SH-SY5Y (cell line): ENCODE data around the gene CDK18.

Experiments
- GATA2 ChIP-seq: IDR thresholded peaks from 2 replicates; pipeline ENCODE4 v1.6.1; 2011; ENCODE audit warnings: mild to moderate bottlenecking, low read depth, low read length
- GATA3 ChIP-seq: IDR thresholded peaks from 2 replicates; pipeline ENCODE4 v1.6.1; 2011; ENCODE audit warnings: low read depth, mild to moderate bottlenecking, low read length, moderate library complexity

The CDK18 gene

GRCh38 chr1:205492201-205492667 is 12.2 kb upstream of the CDK18 start:
- TF ChIP-seq GATA3 (no peak), GATA2 (no peak)

GRCh38 chr1:205492774-205493173 is 11.7 kb upstream of the CDK18 start:
- TF ChIP-seq GATA3 (no peak), GATA2 (no peak)

- TF ChIP-seq GATA2: 0 out of 2 replicates have a peak, but pooled peaks have one; percentile 7
- TF ChIP-seq GATA3: no peak
These were observed 11.0 kb upstream of the CDK18 start for GRCh38 chr1:205493241-205494085.

GRCh38 chr1:205494115-205494514 is 10.4 kb upstream of the CDK18 start:
- no peak for TF ChIP-seq GATA2
- no peak for TF ChIP-seq GATA3

- TF ChIP-seq GATA2: no peak
- no peak for TF ChIP-seq GATA3
These were observed 9.1 kb upstream of the CDK18 start for GRCh38 chr1:205495237-205495823.

GRCh38 chr1:205496661-205497060 is 7.8 kb upstream of the CDK18 start:
- TF ChIP-seq GATA3 (no peak), GATA2 (no peak)

- TF ChIP-seq GATA2 (no peak), GATA3 (no peak)
These were observed 7.1 kb upstream of the CDK18 start for GRCh38 chr1:205497351-205497750.

GRCh38 chr1:205499789-205500188 is 4.7 kb upstream of the CDK18 start:
- no peak for TF ChIP-seq GATA2

- TF ChIP-seq GATA3 (no peak), GATA2 (no peak)
These were observed 3.9 kb upstream of the CDK18 start for GRCh38 chr1:205500240-205501233.

- TF ChIP-seq GATA2: no peak
- TF ChIP-seq GATA3: no peak
These were observed 2.2 kb upstream of the CDK18 start for GRCh38 chr1:205502111-205502810.

GRCh38 chr1:205502992-205503391 is 1.5 kb upstream of the CDK18 start:
- TF ChIP-seq GATA2 (no peak), GATA3 (no peak)

GRCh38 chr1:205505076-205505729 is 734 bp downstream of the CDK18 start:
- no peak for TF ChIP-seq GATA3
- no peak for TF ChIP-seq GATA2

- TF ChIP-seq GATA2 (no peak), GATA3 (no peak)
These were observed 1.3 kb downstream of the CDK18 start for GRCh38 chr1:205505791-205506190.
